Activated naive CD4-positive, alpha-beta T cell treated with anti-CD3 and anti-CD28 coated beads, Interleukin-2, amount 50 U/mL, for 16 hours (primary cell): ENCODE data around the gene CACNA1S.

Experiments
- DNase-seq: peaks from one replicate; pipeline ENCODE4 v3.0.0-alpha.2; 2020

Gene CACNA1S

GRCh38 chr1:201092738-201093137, 19.5 kb downstream of the CACNA1S start:
- no peak for DNase-seq

- no peak for DNase-seq
Measured at GRCh38 chr1:201091256-201091655, 21.0 kb downstream of the CACNA1S start.

- DNase-seq: no peak
Measured at GRCh38 chr1:201090541-201090940, 21.7 kb downstream of the CACNA1S start.

GRCh38 chr1:201089596-201089995, 22.6 kb downstream of the CACNA1S start:
- no peak for DNase-seq

GRCh38 chr1:201088901-201089525, 23.2 kb downstream of the CACNA1S start:
- no peak for DNase-seq

GRCh38 chr1:201088395-201088794, 23.8 kb downstream of the CACNA1S start:
- DNase-seq: no peak

- DNase-seq: peak; percentile 33
Measured at GRCh38 chr1:201085902-201086735, 26.1 kb downstream of the CACNA1S start.

GRCh38 chr1:201084295-201084694, 27.9 kb downstream of the CACNA1S start:
- DNase-seq: no peak

GRCh38 chr1:201083741-201084140, 28.5 kb downstream of the CACNA1S start:
- DNase-seq: no peak

GRCh38 chr1:201080135-201080534, 32.1 kb downstream of the CACNA1S start:
- no peak for DNase-seq

- DNase-seq: no peak
Measured at GRCh38 chr1:201077736-201078135, 34.5 kb downstream of the CACNA1S start.

GRCh38 chr1:201077116-201077515, 35.1 kb downstream of the CACNA1S start:
- no peak for DNase-seq

- no peak for DNase-seq
Measured at GRCh38 chr1:201076092-201076491, 36.1 kb downstream of the CACNA1S start.

- DNase-seq: no peak
Measured at GRCh38 chr1:201074018-201074417, 38.2 kb downstream of the CACNA1S start.

GRCh38 chr1:201072922-201073321, 39.3 kb downstream of the CACNA1S start:
- DNase-seq: no peak

- no peak for DNase-seq
Measured at GRCh38 chr1:201072149-201072548, 40.1 kb downstream of the CACNA1S start.

GRCh38 chr1:201069636-201070035, 42.6 kb downstream of the CACNA1S start:
- DNase-seq: no peak

- no peak for DNase-seq
Measured at GRCh38 chr1:201068976-201069375, 43.2 kb downstream of the CACNA1S start.

GRCh38 chr1:201066986-201067385, 45.2 kb downstream of the CACNA1S start:
- no peak for DNase-seq

GRCh38 chr1:201065686-201066085, 46.5 kb downstream of the CACNA1S start:
- no peak for DNase-seq

- DNase-seq: no peak
Measured at GRCh38 chr1:201064806-201065205, 47.4 kb downstream of the CACNA1S start.

- no peak for DNase-seq
Measured at GRCh38 chr1:201063145-201063544, 49.1 kb downstream of the CACNA1S start.

GRCh38 chr1:201062511-201063091, 49.6 kb downstream of the CACNA1S start:
- no peak for DNase-seq

- DNase-seq: no peak
Measured at GRCh38 chr1:201061886-201062285, 50.3 kb downstream of the CACNA1S start.
